Measurements from ENCODE around the gene KCNQ1.

DNA sequence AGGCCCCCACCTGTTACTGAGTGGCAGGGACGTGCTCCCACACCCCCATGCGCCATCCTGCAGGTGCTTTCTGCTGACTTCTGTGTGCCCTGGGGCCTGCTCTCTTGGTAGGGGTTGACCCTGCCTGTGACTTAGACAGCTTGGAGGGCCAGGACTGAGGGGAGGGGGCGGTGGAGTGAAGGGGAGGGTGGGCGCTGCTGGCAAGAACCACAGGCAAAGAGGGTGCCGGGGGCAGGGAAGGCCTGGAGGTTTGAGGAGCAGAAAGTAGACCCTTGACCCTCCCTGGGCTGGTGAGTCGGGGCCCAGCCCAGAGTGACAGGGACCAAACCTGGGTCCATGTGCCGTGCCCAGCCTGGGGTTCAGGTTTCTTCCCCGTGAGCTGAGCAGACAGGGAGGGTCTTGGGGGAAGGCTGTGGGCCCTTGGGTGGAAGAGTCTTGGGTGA is 17.8 kb downstream of the KCNQ1 start:
- no peak for TF ChIP-seq POLR2A (IDR thresholded peaks at IDR 0.05)
- no peak for TF ChIP-seq EP300 (IDR thresholded peaks at IDR 0.05)

Measured in upper lobe of left lung (tissue), 4 donors.